WI38 (cell line): ENCODE data around the gene TUBGCP4.

Source experiments
- H3K4me3 ChIP-seq: 2 replicates; pipeline ENCODE4 v1.5.1; 2011; ENCODE audit warnings: low read depth, mild to moderate bottlenecking, control low read depth, low read length
- TF ChIP-seq, protein P1 (sequence below): IDR thresholded peaks from 2 replicates; pipeline ENCODE4 v1.5.1; 2012; ENCODE audit warnings: low read depth, mild to moderate bottlenecking, control low read depth, low read length

TUBGCP4 gene

DNA sequence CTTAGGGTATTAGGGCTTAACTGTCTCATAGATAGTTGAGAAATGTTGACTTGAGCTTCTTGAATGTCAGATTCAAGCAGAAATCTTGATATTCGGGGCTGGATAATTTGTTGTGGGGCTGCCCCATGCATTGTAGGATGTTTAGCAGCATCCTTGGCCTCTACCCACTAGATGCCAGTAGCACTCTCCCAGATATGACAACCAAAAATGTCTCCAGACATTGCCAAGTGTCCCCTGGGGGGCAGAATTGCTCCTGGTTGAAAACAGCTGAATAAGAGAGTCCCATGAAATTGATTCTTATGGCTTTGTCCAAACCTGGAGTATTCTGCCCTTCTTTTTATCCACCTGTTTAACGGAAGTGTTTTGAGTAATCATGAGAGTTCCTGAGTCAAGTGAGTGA lies 24.6 kb upstream of the TUBGCP4 start:
- TF ChIP-seq, protein P1, sequence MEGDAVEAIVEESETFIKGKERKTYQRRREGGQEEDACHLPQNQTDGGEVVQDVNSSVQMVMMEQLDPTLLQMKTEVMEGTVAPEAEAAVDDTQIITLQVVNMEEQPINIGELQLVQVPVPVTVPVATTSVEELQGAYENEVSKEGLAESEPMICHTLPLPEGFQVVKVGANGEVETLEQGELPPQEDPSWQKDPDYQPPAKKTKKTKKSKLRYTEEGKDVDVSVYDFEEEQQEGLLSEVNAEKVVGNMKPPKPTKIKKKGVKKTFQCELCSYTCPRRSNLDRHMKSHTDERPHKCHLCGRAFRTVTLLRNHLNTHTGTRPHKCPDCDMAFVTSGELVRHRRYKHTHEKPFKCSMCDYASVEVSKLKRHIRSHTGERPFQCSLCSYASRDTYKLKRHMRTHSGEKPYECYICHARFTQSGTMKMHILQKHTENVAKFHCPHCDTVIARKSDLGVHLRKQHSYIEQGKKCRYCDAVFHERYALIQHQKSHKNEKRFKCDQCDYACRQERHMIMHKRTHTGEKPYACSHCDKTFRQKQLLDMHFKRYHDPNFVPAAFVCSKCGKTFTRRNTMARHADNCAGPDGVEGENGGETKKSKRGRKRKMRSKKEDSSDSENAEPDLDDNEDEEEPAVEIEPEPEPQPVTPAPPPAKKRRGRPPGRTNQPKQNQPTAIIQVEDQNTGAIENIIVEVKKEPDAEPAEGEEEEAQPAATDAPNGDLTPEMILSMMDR, result no peak

DNA sequence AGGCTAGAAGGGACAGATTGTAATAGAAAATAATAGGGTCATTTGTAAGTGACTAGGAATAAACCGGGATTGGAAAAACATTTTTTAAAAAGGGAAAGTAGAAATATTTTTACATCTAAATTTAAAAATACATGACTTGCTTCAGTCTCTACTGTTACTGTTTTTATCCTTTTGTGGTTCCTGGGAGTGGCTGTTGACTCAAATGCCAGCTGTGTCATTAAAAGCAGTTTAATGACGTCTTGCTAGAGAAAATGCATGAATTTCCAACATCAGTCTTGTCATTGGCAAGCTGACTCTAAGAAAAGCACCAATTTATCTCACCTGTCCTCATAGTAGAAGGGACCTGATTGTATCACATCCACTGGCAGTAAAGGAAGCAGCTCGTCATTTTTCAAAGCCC lies 23.8 kb upstream of the TUBGCP4 start:
- H3K4me3 ChIP-seq, result no peak overlapping the region
- TF ChIP-seq, protein P1, result no peak

More for the DNA sequence above, 24.6 kb upstream of the TUBGCP4 start:
- no peak overlapping the region for H3K4me3 ChIP-seq

DNA sequence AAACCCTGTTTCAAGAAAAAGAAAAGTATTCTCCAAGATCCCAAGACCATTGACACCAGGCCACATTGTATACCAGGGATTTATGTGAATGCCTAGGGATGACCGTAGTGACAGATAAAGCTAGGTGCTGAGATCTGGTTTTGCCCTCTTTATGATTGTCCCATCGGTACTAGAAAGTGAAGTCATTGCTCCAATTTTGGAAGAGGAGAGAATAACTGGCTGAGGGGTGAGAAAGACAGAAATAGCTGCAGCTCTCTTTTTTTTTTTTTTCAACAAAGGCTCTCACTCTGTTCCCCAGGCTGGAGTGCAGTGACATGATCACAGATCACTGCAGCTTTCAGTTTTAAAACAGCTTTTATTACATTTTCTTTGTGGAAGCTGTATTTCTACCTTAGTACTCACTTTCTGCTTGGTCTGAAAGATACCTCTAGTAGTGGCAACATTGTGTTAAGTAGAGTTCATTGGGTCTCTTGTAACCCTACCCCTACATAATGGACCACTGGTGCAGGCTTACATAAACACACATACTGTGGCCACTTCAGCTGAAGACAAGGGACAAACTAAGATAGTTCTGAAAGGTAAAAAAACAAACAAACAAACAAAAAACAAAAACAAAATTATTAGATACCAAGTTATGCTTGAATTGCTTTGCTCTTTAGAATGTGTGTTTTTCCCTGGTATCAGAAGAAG lies 18.1 kb upstream of the TUBGCP4 start:
- H3K4me3 ChIP-seq, result no peak overlapping the region
- TF ChIP-seq, protein P1, result no peak

DNA sequence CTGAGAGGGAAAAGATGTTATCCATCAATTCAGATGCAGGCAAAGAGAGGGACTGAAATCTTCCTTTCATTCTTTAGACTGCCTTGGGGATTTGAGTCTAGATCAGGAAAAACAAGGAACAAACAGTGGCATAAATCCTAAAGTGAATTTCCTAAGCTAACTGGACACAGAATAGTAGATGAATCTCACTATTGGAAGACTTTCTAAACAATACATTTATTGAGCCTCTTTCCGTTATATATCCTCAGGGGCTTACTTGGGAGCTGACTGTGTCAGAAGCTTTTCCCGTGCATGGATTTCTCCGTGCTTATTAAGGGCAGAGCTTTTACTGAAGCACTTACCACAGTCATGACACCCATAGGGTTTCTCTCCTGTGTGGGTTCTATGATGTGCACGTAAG lies 10.1 kb upstream of the TUBGCP4 start:
- H3K4me3 ChIP-seq, result no peak overlapping the region
- TF ChIP-seq, protein P1, result no peak

DNA sequence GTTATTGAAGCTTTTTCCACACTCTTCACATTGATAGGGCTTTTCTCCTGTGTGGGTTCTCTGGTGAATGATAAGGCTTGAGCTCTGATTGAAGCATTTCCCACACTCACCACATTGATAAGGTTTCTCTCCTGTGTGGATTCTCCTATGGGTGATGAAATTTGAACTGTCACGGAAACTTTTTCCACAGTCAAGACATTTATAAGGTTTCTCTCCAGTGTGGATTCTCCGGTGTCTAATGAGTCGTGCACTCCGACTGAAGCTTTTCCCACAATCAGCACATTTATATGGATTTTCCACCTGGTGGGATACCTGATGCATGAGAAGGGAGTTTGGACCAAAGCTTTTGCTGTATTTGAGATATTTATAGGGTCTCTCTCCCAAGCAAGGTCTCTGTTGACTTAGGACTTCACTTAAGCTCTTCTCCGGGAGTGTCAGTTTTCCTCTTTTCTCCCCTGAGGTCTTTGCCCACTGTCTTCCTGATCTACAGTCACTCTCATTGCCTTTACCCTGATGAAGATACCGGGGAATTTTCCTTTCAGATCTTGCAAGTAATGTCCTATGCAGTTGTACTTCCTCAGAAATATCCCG lies 9.5 kb upstream of the TUBGCP4 start:
- H3K4me3 ChIP-seq, result no peak overlapping the region
- TF ChIP-seq, protein P1, result no peak

DNA sequence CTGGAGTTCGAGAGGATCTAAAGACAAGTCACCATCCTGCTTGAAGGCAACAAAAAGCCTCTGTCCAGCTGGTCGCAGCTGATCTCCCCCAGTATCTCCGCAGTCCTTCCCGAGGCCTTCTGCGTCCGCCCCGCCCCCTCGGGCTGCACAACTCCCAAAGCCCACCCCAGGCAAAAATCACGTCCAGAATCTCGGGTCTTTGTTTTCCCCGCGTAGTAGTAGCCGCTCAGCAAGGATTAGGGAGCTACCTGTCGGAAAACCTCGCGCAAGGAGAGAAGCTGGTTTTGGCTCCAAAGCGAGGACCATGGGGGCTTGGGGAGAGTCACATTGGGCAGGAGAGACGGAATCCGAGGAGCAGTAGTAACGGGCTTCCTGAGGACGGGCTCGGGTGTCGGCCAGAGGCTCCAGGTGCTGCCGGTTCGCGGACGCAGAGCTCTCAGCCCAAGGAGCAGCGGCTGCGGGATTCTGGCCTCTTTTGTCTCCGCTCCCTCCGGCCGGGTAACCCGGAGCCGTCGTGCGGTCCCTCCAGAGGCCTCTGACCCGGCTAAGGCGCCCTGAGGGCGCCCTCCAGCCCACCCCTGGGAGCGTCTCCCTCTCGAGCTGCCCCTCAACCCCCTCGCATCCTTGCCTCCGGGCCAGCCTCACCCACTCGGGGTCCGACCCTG lies 459 bp upstream of the TUBGCP4 start:
- TF ChIP-seq, protein P1, result no peak
- peak overlapping the region; percentile 88 for H3K4me3 ChIP-seq
